22Rv1 (cell line): ENCODE measurements around the gene ANO7.

Experiments
- ZFX ChIP-seq: fragments of 450-650 bp; IDR thresholded peaks from 2 replicates; pipeline ENCODE4 v1.6.1; 2017; ENCODE audit warnings: antibody characterized with exemption, borderline replicate concordance
- TF ChIP-seq, protein P1 (sequence below): fragments of 450-650 bp; IDR thresholded peaks from 2 replicates; pipeline ENCODE4 v1.5.1; 2017; ENCODE audit warnings: mild to moderate bottlenecking

DNA sequence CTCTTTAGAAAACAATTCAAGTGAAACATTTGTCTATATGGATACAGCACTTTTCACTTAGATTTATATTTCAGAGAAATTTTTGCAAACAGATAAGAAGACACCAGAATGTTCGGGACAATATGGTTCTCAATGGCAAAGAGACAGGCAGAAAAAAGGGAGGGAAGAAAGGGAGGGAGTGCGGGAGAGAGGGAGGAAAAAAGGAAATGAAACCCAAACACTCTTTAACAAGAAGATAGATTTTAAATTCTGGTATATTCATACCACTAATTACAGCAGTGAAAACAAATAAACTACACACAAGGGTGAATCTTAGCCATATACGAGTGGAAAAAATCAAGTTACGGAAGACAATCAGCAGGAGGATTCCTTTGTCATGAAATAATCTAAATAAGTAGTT lies 42.2 kb upstream of the ANO7 start:
- TF ChIP-seq, protein P1, sequence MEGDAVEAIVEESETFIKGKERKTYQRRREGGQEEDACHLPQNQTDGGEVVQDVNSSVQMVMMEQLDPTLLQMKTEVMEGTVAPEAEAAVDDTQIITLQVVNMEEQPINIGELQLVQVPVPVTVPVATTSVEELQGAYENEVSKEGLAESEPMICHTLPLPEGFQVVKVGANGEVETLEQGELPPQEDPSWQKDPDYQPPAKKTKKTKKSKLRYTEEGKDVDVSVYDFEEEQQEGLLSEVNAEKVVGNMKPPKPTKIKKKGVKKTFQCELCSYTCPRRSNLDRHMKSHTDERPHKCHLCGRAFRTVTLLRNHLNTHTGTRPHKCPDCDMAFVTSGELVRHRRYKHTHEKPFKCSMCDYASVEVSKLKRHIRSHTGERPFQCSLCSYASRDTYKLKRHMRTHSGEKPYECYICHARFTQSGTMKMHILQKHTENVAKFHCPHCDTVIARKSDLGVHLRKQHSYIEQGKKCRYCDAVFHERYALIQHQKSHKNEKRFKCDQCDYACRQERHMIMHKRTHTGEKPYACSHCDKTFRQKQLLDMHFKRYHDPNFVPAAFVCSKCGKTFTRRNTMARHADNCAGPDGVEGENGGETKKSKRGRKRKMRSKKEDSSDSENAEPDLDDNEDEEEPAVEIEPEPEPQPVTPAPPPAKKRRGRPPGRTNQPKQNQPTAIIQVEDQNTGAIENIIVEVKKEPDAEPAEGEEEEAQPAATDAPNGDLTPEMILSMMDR: no peak
- no peak for TF ChIP-seq ZFX
